HCT116 (cell line): ENCODE results near the gene SKI. TPM values are rescaled to one million over a fixed set of nuclear protein-coding genes. Genes with fewer than 3 reads are reported as not detected.

Experiments
- ATAC-seq: fragments of 200-7000 bp; cut with Tn5 transposase; 2 replicates; pipeline ENCODE4 v1.9.1; 2020; ENCODE audit warnings: mild to moderate bottlenecking, moderate library complexity
- BruUV-seq: library from RNA; stranded (reverse); fragments of 400-500 nt; replicated peaks from 2 replicates; lab custom pipeline; 2021; lab: Mats Ljungman, UMichigan
- CTCF ChIA-PET: fragments of 300-600 bp; sonication (Branson Sonifier 250); formaldehyde crosslinking; loops from one replicate; lab custom pipeline; 2021; ENCODE audit warnings: antibody characterized with exemption; lab: Charles Lee
- POLR2A ChIA-PET: fragments of 300-600, 350-600 bp; sonication (Branson Sonifier 250); formaldehyde crosslinking; loops from one replicate; lab custom pipeline; 2021; ENCODE audit warnings: antibody characterized with exemption; lab: Charles Lee
- RAD21 ChIA-PET, 2 experiments: fragments of 300-600 bp; sonication (Branson Sonifier 250); formaldehyde crosslinking; loops; one replicate each; lab custom pipeline; 2023; ENCODE audit warnings: low total read pairs in 2 of 2; ENCODE audit not compliant: uncharacterized antibody in 2 of 2, unreplicated experiment in 2 of 2, low non-redundant PET in 1 of 2; lab: Charles Lee
- DNase-seq: peaks from one replicate; pipeline ENCODE4 v3.0.0-alpha.2; 2010; ENCODE audit warnings: low read depth, low spot score
- H2AFZ ChIP-seq: fragments of 200-600 bp; shearing (Covaris generic), sonication (generic); 2 replicates; pipeline ENCODE4 v1.6.1; 2017; ENCODE audit warnings: low read depth, mixed run types, mixed read lengths, antibody characterized with exemption, low read length; ENCODE audit not compliant: poor library complexity, severe bottlenecking
- H3K27ac ChIP-seq: 2 replicates; pipeline ENCODE4 v1.5.1; 2012; ENCODE audit warnings: low read depth, low read length
- H3K27me3 ChIP-seq: fragments of 200-600 bp; sonication (generic); 2 replicates; pipeline ENCODE4 v1.6.1; 2016; ENCODE audit warnings: mixed run types, low read length, mixed read lengths; ENCODE audit not compliant: insufficient read depth
- H3K36me3 ChIP-seq, 2 experiments: fragments of 200-500 bp in 1 of 2; fragments of 200-600 bp in 1 of 2; sonication (Bioruptor generic) in 1 of 2; sonication (generic) in 1 of 2; 2 replicates each; pipeline versions ENCODE4 v1.5.1 to v1.6.1; 2014 to 2016; ENCODE audit warnings: low read length in 2 of 2, inconsistent platforms in 1 of 2, mixed read lengths in 1 of 2, mixed run types in 1 of 2; ENCODE audit not compliant: insufficient read depth in 2 of 2, control insufficient read depth in 1 of 2
- H3K4me1 ChIP-seq, 2 experiments: fragments of 200-600 bp in 1 of 2; sonication (generic) in 1 of 2; 2 replicates each; pipeline versions ENCODE4 v1.5.1 to v1.6.1; 2012 to 2017; ENCODE audit warnings: low read length in 2 of 2, inconsistent platforms in 1 of 2, mild to moderate bottlenecking in 1 of 2, mixed read lengths in 1 of 2, mixed run types in 1 of 2, moderate library complexity in 1 of 2; ENCODE audit not compliant: insufficient read depth in 2 of 2, control insufficient read depth in 1 of 2
- H3K4me2 ChIP-seq: fragments of 200-600 bp; sonication (generic); 2 replicates; pipeline ENCODE4 v1.6.1; 2017; ENCODE audit warnings: mixed run types, low read length, mixed read lengths
- H3K4me3 ChIP-seq, 2 experiments: fragments of 200-600 bp in 1 of 2; sonication (generic) in 1 of 2; replicated peaks in 1 of 2; 2 replicates each; pipeline ENCODE4 v1.5.1; 2011 to 2016; ENCODE audit warnings: low read length in 2 of 2, control low read depth in 1 of 2, low read depth in 1 of 2, mild to moderate bottlenecking in 1 of 2, mixed read lengths in 1 of 2, mixed run types in 1 of 2
- H3K79me2 ChIP-seq: fragments of 200-600 bp; sonication (generic); 2 replicates; pipeline ENCODE4 v1.6.1; 2017; ENCODE audit warnings: mild to moderate bottlenecking, mixed run types, low read length, moderate library complexity, mixed read lengths; ENCODE audit not compliant: insufficient read depth
- H3K9ac ChIP-seq: fragments of 200-600 bp; sonication (generic); 2 replicates; pipeline ENCODE4 v1.6.1; 2016; ENCODE audit warnings: low read length, mixed read lengths
- H3K9me2 ChIP-seq: fragments of 200-600 bp; sonication (generic), shearing (Covaris generic); 2 replicates; pipeline ENCODE4 v1.6.1; 2017; ENCODE audit warnings: mixed run types, mild to moderate bottlenecking, moderate library complexity; ENCODE audit not compliant: insufficient read depth
- H3K9me3 ChIP-seq, 2 experiments: fragments of 200-500 bp in 1 of 2; fragments of 200-600 bp in 1 of 2; sonication (Bioruptor generic) in 1 of 2; sonication (generic) in 1 of 2; 2 replicates each; pipeline ENCODE4 v1.6.1; 2014 to 2017; ENCODE audit warnings: low read length in 2 of 2, mixed read lengths in 2 of 2, inconsistent platforms in 1 of 2, low read depth in 1 of 2, mild to moderate bottlenecking in 1 of 2, mixed run types in 1 of 2, moderate library complexity in 1 of 2; ENCODE audit not compliant: control insufficient read depth in 1 of 2, insufficient read depth in 1 of 2
- H4K20me1 ChIP-seq: fragments of 200-600 bp; sonication (generic), shearing (Covaris generic); 2 replicates; pipeline ENCODE4 v1.6.1; 2017; ENCODE audit warnings: mixed run types, mild to moderate bottlenecking, moderate library complexity; ENCODE audit not compliant: insufficient read depth
- CBX3 ChIP-seq: IDR thresholded peaks from 2 replicates; pipeline ENCODE4 v1.6.1; 2012; ENCODE audit warnings: low read depth
- CEBPB ChIP-seq: IDR thresholded peaks from 2 replicates; pipeline ENCODE4 v1.6.1; 2012; ENCODE audit warnings: low read depth
- EZH2phosphoT487 ChIP-seq: fragments of 200-600 bp; IDR thresholded peaks from 2 replicates; pipeline ENCODE4 v1.6.1; 2018; ENCODE audit warnings: antibody characterized with exemption, borderline replicate concordance
- JUND ChIP-seq: IDR thresholded peaks from 2 replicates; pipeline ENCODE4 v1.6.1; 2012
- POLR2A ChIP-seq: IDR thresholded peaks from 2 replicates; pipeline ENCODE4 v1.7.0; 2011; ENCODE audit warnings: borderline replicate concordance; ENCODE audit not compliant: insufficient read depth, insufficient read length; ENCODE audit errors: extremely low read depth
- SIN3A ChIP-seq: IDR thresholded peaks from 2 replicates; pipeline ENCODE4 v1.6.1; 2012; ENCODE audit warnings: low read depth
- SP1 ChIP-seq: IDR thresholded peaks from 2 replicates; pipeline ENCODE4 v1.6.1; 2012; ENCODE audit warnings: low read depth
- TCF7L2 ChIP-seq: IDR thresholded peaks from 2 replicates; pipeline ENCODE4 v1.7.0; 2011; ENCODE audit warnings: borderline replicate concordance, inconsistent platforms; ENCODE audit not compliant: insufficient read depth, insufficient read length; ENCODE audit errors: extremely low read depth
- ZFX ChIP-seq: fragments of 450-650 bp; IDR thresholded peaks from 2 replicates; pipeline ENCODE4 v1.6.1; 2017
- intact Hi-C: fragments of 100-400 bp; cut with micrococcal nuclease; formaldehyde crosslinking; loops from 2 replicates; pipeline ENCODE4 v1.10.0; 2022
- total RNA-seq: library from RNA; stranded (reverse); gene quantifications from one replicate; pipeline ENCODE4 v1.2.1, GENCODE V29; 2021; ENCODE audit not compliant: unreplicated experiment

SKI gene
- total RNA-seq, 1 experiment from 2014 or later: 56.2 TPM

GRCh38 chr1:2232916-2233438 is 4.9 kb downstream of the SKI start:
- ChIA-PET CTCF (no interaction called here), POLR2A (no interaction called here)
- H4K20me1 ChIP-seq: peaks cover 28% of the 10 kb centered on the region; the same call in 1 of the 2 replicates
- H3K27ac ChIP-seq: no peak overlapping the region; the same call in 1 of the 2 replicates
- no peak overlapping the region for H2AFZ ChIP-seq
- H3K4me2 ChIP-seq: no peak overlapping the region
- H3K9me2 ChIP-seq: no peaks in the 10 kb centered on the region
- DNase-seq (no peak), ATAC-seq (no peak)
- no peak for TF ChIP-seq ZFX
- no peak for TF ChIP-seq CBX3
- no peak for TF ChIP-seq JUND
- TF ChIP-seq CEBPB: no peak
- no peak for TF ChIP-seq POLR2A
- TF ChIP-seq TCF7L2: no peak
- no peak for TF ChIP-seq EZH2phosphoT487
- TF ChIP-seq SP1: no peak
- TF ChIP-seq, all 23 proteins: peak for 0
- no peak overlapping the region for H3K9ac ChIP-seq
- no TSS peak for BruUV-seq
- H3K4me1 ChIP-seq: peaks cover 17 to 29% of the 10 kb centered on the region in 2 experiments
- intact Hi-C loops: loop anchor here (5.0 kb wide), 1 partner anchor 36 kb away; no protein-coding TSS in a partner anchor
- peaks cover 0 to 8% of the 10 kb centered on the region in 2 experiments; a peak in 1 of 4 replicates for H3K36me3 ChIP-seq
- H3K79me2 ChIP-seq: peaks cover 93% of the 10 kb centered on the region
- H3K27me3 ChIP-seq: no peaks in the 10 kb centered on the region
- no peak overlapping the region for H3K4me3 ChIP-seq
- RAD21 ChIA-PET: no interaction called here
- no peaks in the 10 kb centered on the region for H3K9me3 ChIP-seq

GRCh38 chr1:2233468-2233867 is 5.3 kb downstream of the SKI start:
- CTCF ChIA-PET: no interaction called here
- Histone ChIP-seq H3K9ac (no peak overlapping the region), H4K20me1 (peaks cover 28% of the 10 kb centered on the region; the same call in 1 of the 2 replicates)

More at GRCh38 chr1:2233468-2233867, 5.3 kb downstream of the SKI start:
- intact Hi-C loops: loop anchor here (5.0 kb wide), 1 partner anchor 36 kb away; no protein-coding TSS in a partner anchor
- Histone ChIP-seq H3K9me3 (no peaks in the 10 kb centered on the region), H3K4me1 (peaks cover 17 to 29% of the 10 kb centered on the region in 2 experiments), H3K36me3 (peaks cover 0 to 8% of the 10 kb centered on the region in 2 experiments; a peak in 1 of 4 replicates), H3K9me2 (no peaks in the 10 kb centered on the region), H3K4me2 (no peak overlapping the region), H3K27ac (no peak overlapping the region), H2AFZ (no peak overlapping the region), H3K27me3 (no peaks in the 10 kb centered on the region), H3K79me2 (peaks cover 98% of the 10 kb centered on the region), H3K4me3 (no peak overlapping the region)
- TF ChIP-seq POLR2A (no peak), SIN3A (no peak)
- POLR2A ChIA-PET: no interaction called here
- DNase-seq (no peak), ATAC-seq (no peak)
- no TSS peak for BruUV-seq
- RAD21 ChIA-PET: no interaction called here
